CD4-positive, alpha-beta memory T cell (primary cell): ENCODE measurements around the gene TBC1D9. TPM values are rescaled to one million over a fixed set of nuclear protein-coding genes. Genes with fewer than 3 reads are reported as not detected.

Experiments used
- CTCF ChIA-PET: fragments of 350-600 bp; sonication (Branson Sonifier 250); formaldehyde crosslinking; loops from one replicate; lab custom pipeline; 2021; ENCODE audit warnings: inconsistent platforms; ENCODE audit not compliant: partially characterized antibody; lab: Charles Lee
- POLR2A ChIA-PET: fragments of 350-600 bp; sonication (Branson Sonifier 250); formaldehyde crosslinking; loops from one replicate; lab custom pipeline; 2021; ENCODE audit not compliant: partially characterized antibody; lab: Charles Lee
- DNase-seq, 5 donors: peaks; one replicate each; pipeline versions ENCODE4 v3.0.0 to v3.0.0-alpha.2; 2020 to 2022; ENCODE audit warnings: mixed read lengths in 1 of 5
- H3K27ac ChIP-seq: one replicate; pipeline ENCODE4 v1.7.0; 2013; ENCODE audit warnings: low read depth, low read length
- H3K27me3 ChIP-seq: 2 replicates; pipeline ENCODE4 v1.7.0; 2013; ENCODE audit warnings: mild to moderate bottlenecking, low read length, moderate library complexity; ENCODE audit not compliant: insufficient read depth
- H3K36me3 ChIP-seq: 2 replicates; pipeline ENCODE4 v1.7.0; 2013; ENCODE audit warnings: mild to moderate bottlenecking, low read length, moderate library complexity; ENCODE audit not compliant: insufficient read depth
- H3K4me1 ChIP-seq: 2 replicates; pipeline ENCODE4 v1.7.0; 2013; ENCODE audit warnings: mild to moderate bottlenecking, low read length, moderate library complexity; ENCODE audit not compliant: insufficient read depth
- H3K4me3 ChIP-seq, 2 donors: one replicate each; pipeline ENCODE4 v1.7.0; 2013; ENCODE audit warnings: low read length in 2 of 2, mild to moderate bottlenecking in 1 of 2
- H3K9me3 ChIP-seq, 2 donors: one replicate each; pipeline ENCODE4 v1.7.0; 2013; ENCODE audit warnings: low read length in 2 of 2, control low read depth in 1 of 2; ENCODE audit not compliant: control insufficient read depth in 1 of 2
- H3K27ac Mint-ChIP-seq, 7 donors: one replicate each; pipeline ENCODE4 v1.8.0; 2020 to 2021; ENCODE audit warnings: mixed read lengths in 7 of 7, mild to moderate bottlenecking in 6 of 7, inconsistent platforms in 3 of 7, moderate library complexity in 3 of 7
- H3K27me3 Mint-ChIP-seq, 2 donors: one replicate each; pipeline ENCODE4 v1.8.0; 2020 to 2021; ENCODE audit warnings: mixed read lengths in 2 of 2
- H3K36me3 Mint-ChIP-seq, 2 donors: one replicate each; pipeline ENCODE4 v1.8.0; 2020 to 2021; ENCODE audit warnings: mixed read lengths in 2 of 2, inconsistent platforms in 1 of 2, mild to moderate bottlenecking in 1 of 2
- H3K4me1 Mint-ChIP-seq, 4 donors: one replicate each; pipeline ENCODE4 v1.8.0; 2020 to 2021; ENCODE audit warnings: mixed read lengths in 4 of 4, mild to moderate bottlenecking in 1 of 4
- H3K4me3 Mint-ChIP-seq, 8 donors: one replicate each; pipeline ENCODE4 v1.8.0; 2020 to 2021; ENCODE audit warnings: mixed read lengths in 8 of 8, mild to moderate bottlenecking in 7 of 8, moderate library complexity in 6 of 8, inconsistent platforms in 3 of 8
- H3K9me3 Mint-ChIP-seq, 8 donors: one replicate each; pipeline ENCODE4 v1.8.0; 2020 to 2021; ENCODE audit warnings: mixed read lengths in 8 of 8, mild to moderate bottlenecking in 5 of 8, inconsistent platforms in 3 of 8, moderate library complexity in 1 of 8
- intact Hi-C: fragments of 100-400 bp; cut with micrococcal nuclease; formaldehyde crosslinking; loops from one replicate; pipeline ENCODE4 v1.15.1; 2023
- polyA plus RNA-seq, 2 donors: library from polyadenylated mRNA; unstranded; fragments of 300-500 nt; fragmentation: Illumina TruSeq; gene quantifications; one replicate each; pipeline ENCODE4 v1.2.3, GENCODE V29; 2021
- total RNA-seq, 2 experiments: library from RNA; stranded (reverse); gene quantifications; one replicate each; pipeline ENCODE4 v1.2.3, GENCODE V29; 2021

The TBC1D9 gene
- total and polyA plus RNA-seq, 4 experiments from 2014 or later, result 0.34 to 0.67 (median 0.38) TPM; not detected in 1

GRCh38 chr4:140689623-140690022, 66.6 kb downstream of the TBC1D9 start:
- H3K27ac ChIP-seq, result no peak overlapping the region
- intact Hi-C loops, result no loop called here
- Mint-ChIP-seq H3K4me3 (no peak overlapping the region), H3K27ac (no peak overlapping the region), H3K9me3 (no peaks in the 10 kb centered on the region), H3K36me3 (no peaks in the 10 kb centered on the region), H3K4me1 (no peaks in the 10 kb centered on the region), H3K27me3 (peaks cover 5 to 8% of the 10 kb centered on the region in 2 donors)
- H3K27me3 ChIP-seq, result no peaks in the 10 kb centered on the region
- no peak for DNase-seq
- ChIA-PET POLR2A (no interaction called here), CTCF (no interaction called here)
- no peak overlapping the region for H3K4me3 ChIP-seq
- H3K36me3 ChIP-seq, result no peaks in the 10 kb centered on the region
- no peaks in the 10 kb centered on the region for H3K4me1 ChIP-seq
- H3K9me3 ChIP-seq, result no peaks in the 10 kb centered on the region

- Histone ChIP-seq H3K27ac (no peak overlapping the region), H3K4me1 (no peaks in the 10 kb centered on the region), H3K4me3 (no peak overlapping the region), H3K27me3 (no peaks in the 10 kb centered on the region), H3K9me3 (no peaks in the 10 kb centered on the region), H3K36me3 (no peaks in the 10 kb centered on the region)
- CTCF ChIA-PET, result no interaction called here
- no peak overlapping the region for H3K27ac Mint-ChIP-seq
- intact Hi-C loops, result no loop called here
- H3K36me3 Mint-ChIP-seq, result no peaks in the 10 kb centered on the region
- H3K9me3 Mint-ChIP-seq, result no peaks in the 10 kb centered on the region
- POLR2A ChIA-PET, result no interaction called here
- H3K4me1 Mint-ChIP-seq, result no peaks in the 10 kb centered on the region
- peaks cover 5 to 8% of the 10 kb centered on the region in 2 donors for H3K27me3 Mint-ChIP-seq
- DNase-seq, result no peak
- no peak overlapping the region for H3K4me3 Mint-ChIP-seq
Measured at GRCh38 chr4:140688711-140689598, 67.2 kb downstream of the TBC1D9 start.

DNA sequence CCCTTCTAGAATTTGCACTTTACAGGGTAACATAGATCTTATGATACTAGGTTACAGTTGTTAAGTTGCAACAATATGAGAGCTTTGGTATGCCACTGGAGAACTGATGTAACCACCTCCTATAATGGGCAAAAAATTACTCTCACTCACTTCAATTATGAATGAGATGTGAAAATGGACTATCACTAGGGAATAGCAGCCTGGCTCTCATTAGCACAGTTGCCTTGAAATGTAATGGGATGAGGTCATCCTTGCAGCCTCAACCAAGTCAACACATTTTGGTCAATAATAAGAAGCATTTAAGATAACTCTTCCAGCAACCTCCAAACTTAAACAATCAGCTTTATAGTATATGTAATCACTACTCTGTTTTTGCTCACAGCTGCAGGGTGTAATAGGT, 69.4 kb downstream of the TBC1D9 start:
- no peak overlapping the region for H3K4me3 Mint-ChIP-seq
- no peaks in the 10 kb centered on the region for H3K4me1 ChIP-seq
- ChIA-PET POLR2A (no interaction called here), CTCF (no interaction called here)
- H3K27ac Mint-ChIP-seq, result no peak overlapping the region
- H3K4me1 Mint-ChIP-seq, result no peaks in the 10 kb centered on the region
- no peaks in the 10 kb centered on the region for H3K36me3 Mint-ChIP-seq
- H3K36me3 ChIP-seq, result no peaks in the 10 kb centered on the region
- no peak overlapping the region for H3K4me3 ChIP-seq
- no peaks in the 10 kb centered on the region for H3K27me3 ChIP-seq
- DNase-seq, result no peak
- H3K9me3 ChIP-seq, result no peaks in the 10 kb centered on the region
- H3K9me3 Mint-ChIP-seq, result no peaks in the 10 kb centered on the region
- H3K27ac ChIP-seq, result no peak overlapping the region
- peaks cover 4 to 5% of the 10 kb centered on the region in 2 donors for H3K27me3 Mint-ChIP-seq
- intact Hi-C loops, result no loop called here

GRCh38 chr4:140684314-140684713, 71.9 kb downstream of the TBC1D9 start:
- Mint-ChIP-seq H3K36me3 (no peaks in the 10 kb centered on the region), H3K4me1 (no peaks in the 10 kb centered on the region), H3K27me3 (peaks cover 8 to 16% of the 10 kb centered on the region in 2 donors), H3K27ac (no peak overlapping the region), H3K4me3 (no peak overlapping the region), H3K9me3 (no peaks in the 10 kb centered on the region)
- Histone ChIP-seq H3K9me3 (no peaks in the 10 kb centered on the region), H3K4me1 (no peaks in the 10 kb centered on the region), H3K36me3 (no peaks in the 10 kb centered on the region), H3K27me3 (no peaks in the 10 kb centered on the region), H3K27ac (no peak overlapping the region), H3K4me3 (no peak overlapping the region)
- ChIA-PET CTCF (no interaction called here), POLR2A (no interaction called here)
- DNase-seq, result no peak
- intact Hi-C loops, result no loop called here

- H3K27ac Mint-ChIP-seq, result no peak overlapping the region
- Histone ChIP-seq H3K27me3 (no peaks in the 10 kb centered on the region), H3K36me3 (no peaks in the 10 kb centered on the region), H3K27ac (no peak overlapping the region), H3K4me1 (no peaks in the 10 kb centered on the region), H3K4me3 (no peak overlapping the region), H3K9me3 (no peaks in the 10 kb centered on the region)
- peaks cover 10 to 14% of the 10 kb centered on the region in 2 donors for H3K27me3 Mint-ChIP-seq
- intact Hi-C loops, result no loop called here
- H3K4me1 Mint-ChIP-seq, result peaks cover 0 to under 1% (median 0%) of the 10 kb centered on the region in 4 donors
- DNase-seq, result no peak
- ChIA-PET CTCF (no interaction called here), POLR2A (interaction anchor here (1.5 kb wide), 1 partner anchor 37 kb away, joined by 4 read pairs; no protein-coding TSS in a partner anchor)
- no peaks in the 10 kb centered on the region for H3K9me3 Mint-ChIP-seq
- H3K4me3 Mint-ChIP-seq, result no peak overlapping the region
- no peaks in the 10 kb centered on the region for H3K36me3 Mint-ChIP-seq
Measured at GRCh38 chr4:140681201-140681600, 75.0 kb downstream of the TBC1D9 start.

DNA sequence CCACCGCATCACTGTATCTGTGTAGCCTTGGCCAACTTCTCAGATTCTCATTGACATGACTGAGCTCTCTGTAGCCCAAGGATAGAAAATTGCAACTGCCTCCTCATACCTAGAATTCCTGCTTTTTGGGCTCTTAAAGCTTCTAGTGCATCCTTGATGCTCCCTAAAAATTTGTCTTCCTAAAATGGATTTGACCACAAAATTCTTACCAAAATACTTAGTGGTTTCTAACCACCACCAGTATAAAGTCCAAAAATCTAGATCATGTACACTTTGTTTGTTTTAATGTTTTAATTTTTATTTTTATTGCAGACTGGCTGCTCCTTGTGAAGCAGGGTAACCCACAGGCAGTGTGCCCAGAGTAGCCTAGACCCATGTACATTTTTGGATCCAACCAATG, 75.5 kb downstream of the TBC1D9 start:
- intact Hi-C loops, result no loop called here
- DNase-seq, result no peak
- Histone ChIP-seq H3K27ac (no peak overlapping the region), H3K36me3 (no peaks in the 10 kb centered on the region), H3K4me1 (no peaks in the 10 kb centered on the region), H3K27me3 (no peaks in the 10 kb centered on the region), H3K9me3 (no peaks in the 10 kb centered on the region), H3K4me3 (no peak overlapping the region)
- Mint-ChIP-seq H3K27ac (no peak overlapping the region), H3K9me3 (no peaks in the 10 kb centered on the region), H3K4me1 (peaks cover 0 to 6% (median 0%) of the 10 kb centered on the region in 4 donors), H3K36me3 (no peaks in the 10 kb centered on the region), H3K27me3 (peaks cover 10 to 14% of the 10 kb centered on the region in 2 donors), H3K4me3 (no peak overlapping the region)
- ChIA-PET CTCF (no interaction called here), POLR2A (no interaction called here)

DNA sequence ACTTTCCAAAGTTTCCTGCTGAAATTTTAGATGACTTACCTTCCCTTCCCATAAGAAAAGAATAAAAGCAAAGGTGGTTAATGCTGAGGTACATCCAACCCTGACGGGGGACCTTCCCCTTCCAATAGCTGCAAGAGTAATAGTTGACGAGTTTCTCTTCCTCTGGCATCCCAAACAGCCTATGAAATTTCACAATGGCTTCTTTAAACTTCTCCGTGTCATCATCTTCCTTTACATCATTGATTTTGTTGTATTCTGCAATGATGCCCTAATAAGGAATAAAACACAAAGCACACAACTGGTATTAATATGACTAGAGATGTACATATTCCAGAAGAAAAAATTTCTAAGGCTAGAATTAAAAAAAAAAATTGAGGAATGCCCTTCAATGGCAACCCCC, 76.6 kb downstream of the TBC1D9 start:
- Mint-ChIP-seq H3K27ac (no peak overlapping the region), H3K36me3 (no peaks in the 10 kb centered on the region), H3K4me3 (no peak overlapping the region), H3K27me3 (peaks cover 5 to 14% of the 10 kb centered on the region in 2 donors), H3K4me1 (peaks cover 0 to 7% (median 0%) of the 10 kb centered on the region in 4 donors), H3K9me3 (no peaks in the 10 kb centered on the region)
- Histone ChIP-seq H3K4me3 (no peak overlapping the region), H3K27ac (no peak overlapping the region), H3K4me1 (no peaks in the 10 kb centered on the region), H3K27me3 (no peaks in the 10 kb centered on the region), H3K9me3 (no peaks in the 10 kb centered on the region), H3K36me3 (no peaks in the 10 kb centered on the region)
- intact Hi-C loops, result no loop called here
- DNase-seq, result no peak
- POLR2A ChIA-PET, result no interaction called here
- CTCF ChIA-PET, result no interaction called here
